Ascending aorta (tissue), 2 donors: ENCODE measurements around the gene ZC3H18. TPM values are rescaled to one million over a fixed set of nuclear protein-coding genes. Genes with fewer than 3 reads are reported as not detected.

Experiments
- DNase-seq, 2 donors: peaks; one replicate each; pipeline ENCODE4 v3.0.0-alpha.2; 2019; ENCODE audit warnings: low spot score in 2 of 2
- H3K27ac ChIP-seq, 2 donors: fragments of 200-600 bp; sonication (generic); one replicate each; pipeline ENCODE4 v1.5.1; 2016 to 2017; ENCODE audit warnings: mild to moderate bottlenecking in 1 of 2
- H3K27me3 ChIP-seq: fragments of 200-600 bp; sonication (generic); one replicate; pipeline ENCODE4 v1.5.1; 2017
- H3K36me3 ChIP-seq, 2 donors: fragments of 200-600 bp; sonication (generic); one replicate each; pipeline ENCODE4 v1.5.1; 2016
- H3K4me1 ChIP-seq, 2 donors: fragments of 200-600 bp; sonication (generic); one replicate each; pipeline ENCODE4 v1.5.1; 2016 to 2017; ENCODE audit warnings: mild to moderate bottlenecking in 1 of 2
- H3K4me3 ChIP-seq, 2 donors: fragments of 200-600 bp; sonication (generic); one replicate each; pipeline ENCODE4 v1.5.1; 2016 to 2017; ENCODE audit warnings: mild to moderate bottlenecking in 1 of 2
- H3K9me3 ChIP-seq, 2 donors: fragments of 200-600 bp; sonication (generic); one replicate each; pipeline ENCODE4 v1.5.1; 2016
- intact Hi-C: fragments of 100-400 bp; cut with DNase I; formaldehyde crosslinking; loops from one replicate; pipeline ENCODE4 v1.15.1; 2023
- total RNA-seq: library from RNA; depleted of rRNA; stranded (reverse); fragments of >200 nt; gene quantifications from one replicate; pipeline ENCODE4 v1.1.0, GENCODE V29; 2016
- TF ChIP-seq, protein P1 (sequence below), 3 experiments: fragments of 200-600 bp in 2 of 3; fragments of 450-650 bp in 1 of 3; sonication (generic) in 2 of 3; IDR thresholded peaks; one replicate each; pipeline ENCODE4 v1.5.1; 2016 to 2019; ENCODE audit warnings: antibody characterized with exemption in 3 of 3, mild to moderate bottlenecking in 1 of 3, moderate library complexity in 1 of 3

The ZC3H18 gene
- total RNA-seq, 1 donor from 2014 or later: 36.3 TPM

DNA sequence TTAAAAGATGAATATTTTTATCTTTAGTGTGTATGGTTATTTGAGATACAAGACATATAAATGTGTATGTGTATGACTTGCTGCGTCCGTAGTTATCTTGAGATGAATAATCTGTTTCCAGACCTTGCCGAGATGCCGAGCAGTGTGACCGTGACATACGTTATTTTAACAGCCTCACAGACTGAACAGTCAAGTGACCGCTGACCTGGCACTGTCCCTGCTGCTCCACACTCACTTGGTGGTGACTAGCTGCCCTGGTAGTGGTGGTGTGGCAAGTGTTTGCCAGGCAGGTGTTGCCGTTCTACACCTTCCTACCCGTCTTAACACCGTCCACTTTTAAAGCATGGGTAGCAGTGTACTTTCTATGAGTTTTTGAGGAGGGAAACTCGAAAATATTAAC is 5.0 kb downstream of the ZC3H18 start:
- H3K4me1 ChIP-seq: peaks cover 10 to 12% of the 10 kb centered on the region in 2 donors
- TF ChIP-seq, protein P1, sequence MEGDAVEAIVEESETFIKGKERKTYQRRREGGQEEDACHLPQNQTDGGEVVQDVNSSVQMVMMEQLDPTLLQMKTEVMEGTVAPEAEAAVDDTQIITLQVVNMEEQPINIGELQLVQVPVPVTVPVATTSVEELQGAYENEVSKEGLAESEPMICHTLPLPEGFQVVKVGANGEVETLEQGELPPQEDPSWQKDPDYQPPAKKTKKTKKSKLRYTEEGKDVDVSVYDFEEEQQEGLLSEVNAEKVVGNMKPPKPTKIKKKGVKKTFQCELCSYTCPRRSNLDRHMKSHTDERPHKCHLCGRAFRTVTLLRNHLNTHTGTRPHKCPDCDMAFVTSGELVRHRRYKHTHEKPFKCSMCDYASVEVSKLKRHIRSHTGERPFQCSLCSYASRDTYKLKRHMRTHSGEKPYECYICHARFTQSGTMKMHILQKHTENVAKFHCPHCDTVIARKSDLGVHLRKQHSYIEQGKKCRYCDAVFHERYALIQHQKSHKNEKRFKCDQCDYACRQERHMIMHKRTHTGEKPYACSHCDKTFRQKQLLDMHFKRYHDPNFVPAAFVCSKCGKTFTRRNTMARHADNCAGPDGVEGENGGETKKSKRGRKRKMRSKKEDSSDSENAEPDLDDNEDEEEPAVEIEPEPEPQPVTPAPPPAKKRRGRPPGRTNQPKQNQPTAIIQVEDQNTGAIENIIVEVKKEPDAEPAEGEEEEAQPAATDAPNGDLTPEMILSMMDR (IDR thresholded peaks at IDR 0.05): no peak
- no peaks in the 10 kb centered on the region for H3K9me3 ChIP-seq
- no peak overlapping the region for H3K4me3 ChIP-seq
- intact Hi-C loops: no loop called here
- H3K27me3 ChIP-seq: no peaks in the 10 kb centered on the region
- DNase-seq: no peak
- peaks cover 14 to 45% of the 10 kb centered on the region in 2 donors for H3K36me3 ChIP-seq
- no peak overlapping the region for H3K27ac ChIP-seq

DNA sequence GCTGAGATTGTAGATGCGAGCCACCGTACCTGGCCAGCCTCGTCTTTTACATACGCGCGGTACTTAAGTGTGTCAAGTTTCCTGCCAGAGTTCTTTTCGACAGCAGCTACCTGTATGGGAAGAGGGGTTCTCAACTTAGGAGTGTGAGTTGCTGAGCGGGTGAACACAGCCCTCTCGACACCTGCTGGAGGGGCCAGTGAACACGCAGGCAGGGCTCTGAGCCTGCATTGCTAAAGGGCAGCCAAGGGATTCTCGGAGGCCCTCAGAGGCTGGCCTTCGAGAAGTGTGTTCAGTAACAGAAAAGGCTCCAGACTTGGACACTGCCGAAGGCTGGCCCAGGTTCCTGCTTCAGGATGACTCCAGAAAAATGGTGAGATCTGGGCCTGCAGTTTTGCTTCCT is 6.1 kb downstream of the ZC3H18 start:
- peaks cover 14 to 54% of the 10 kb centered on the region in 2 donors for H3K36me3 ChIP-seq
- intact Hi-C loops: no loop called here
- H3K4me3 ChIP-seq: no peak overlapping the region
- H3K4me1 ChIP-seq: peaks cover 4 to 9% of the 10 kb centered on the region in 2 donors
- DNase-seq: no peak
- H3K9me3 ChIP-seq: no peaks in the 10 kb centered on the region
- TF ChIP-seq, protein P1 (IDR thresholded peaks at IDR 0.05): no peak
- H3K27ac ChIP-seq: no peak overlapping the region
- no peaks in the 10 kb centered on the region for H3K27me3 ChIP-seq

DNA sequence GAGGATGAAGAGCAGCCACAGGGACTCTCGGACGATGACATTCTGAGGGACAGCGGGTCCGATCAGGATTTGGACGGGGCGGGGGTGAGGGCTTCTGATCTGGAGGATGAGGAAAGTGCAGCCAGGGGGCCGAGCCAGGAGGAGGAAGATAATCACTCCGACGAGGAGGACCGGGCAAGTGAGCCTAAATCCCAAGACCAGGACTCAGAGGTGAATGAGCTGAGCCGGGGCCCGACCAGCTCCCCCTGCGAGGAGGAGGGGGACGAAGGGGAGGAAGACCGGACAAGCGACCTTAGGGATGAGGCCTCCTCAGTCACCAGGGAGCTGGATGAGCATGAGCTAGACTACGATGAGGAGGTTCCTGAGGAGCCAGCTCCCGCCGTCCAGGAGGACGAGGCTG is 7.0 kb downstream of the ZC3H18 start:
- intact Hi-C loops: no loop called here
- H3K4me1 ChIP-seq: peaks cover 0 to under 1% of the 10 kb centered on the region in 2 donors
- H3K9me3 ChIP-seq: no peaks in the 10 kb centered on the region
- H3K36me3 ChIP-seq: peaks cover 14 to 56% of the 10 kb centered on the region in 2 donors
- no peaks in the 10 kb centered on the region for H3K27me3 ChIP-seq
- DNase-seq: no peak
- TF ChIP-seq, protein P1 (IDR thresholded peaks at IDR 0.05): no peak
- no peak overlapping the region for H3K4me3 ChIP-seq
- H3K27ac ChIP-seq: no peak overlapping the region

DNA sequence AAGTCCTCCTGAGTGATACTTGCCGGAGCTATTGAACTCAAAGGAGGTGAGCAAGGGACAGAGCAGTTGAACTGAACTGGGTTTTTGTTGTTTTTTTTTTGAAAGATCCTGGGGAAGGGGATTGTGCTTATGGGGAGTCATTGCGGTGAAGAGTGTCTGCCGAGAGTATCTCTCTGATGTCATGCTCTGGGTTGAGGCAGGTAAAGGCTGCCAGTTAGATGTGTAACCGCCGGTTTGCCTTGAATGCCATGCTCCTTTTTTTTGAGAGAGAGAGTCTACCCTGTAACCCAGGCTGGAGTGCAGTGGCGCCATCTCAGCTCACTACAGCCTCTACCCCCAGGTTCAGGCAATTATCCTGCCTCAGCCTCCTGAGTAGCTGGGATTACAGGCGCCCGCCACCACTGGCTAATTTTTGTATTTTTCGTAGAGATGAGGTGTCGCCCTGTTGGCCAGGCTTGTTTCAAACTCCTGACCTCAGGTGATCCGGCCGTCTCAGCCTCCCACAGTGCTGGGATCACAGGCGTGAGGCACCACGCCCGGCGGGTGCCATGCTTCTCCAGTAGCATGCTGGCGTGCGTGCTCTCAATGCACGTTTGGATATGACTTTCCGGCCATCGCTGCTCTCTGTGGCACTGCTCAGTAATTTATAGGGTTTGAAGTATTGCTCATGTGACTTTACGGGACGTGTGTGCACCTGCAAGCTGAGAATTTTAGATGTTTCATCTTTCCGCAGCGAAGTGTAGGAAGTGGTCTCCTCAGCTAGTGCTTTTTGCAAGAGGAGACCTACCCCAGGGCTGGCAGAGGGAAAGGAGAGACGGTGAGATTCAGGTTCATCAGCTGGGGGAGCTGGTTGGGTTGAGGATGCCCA is 8.5 kb downstream of the ZC3H18 start:
- intact Hi-C loops: no loop called here
- no peaks in the 10 kb centered on the region for H3K9me3 ChIP-seq
- H3K36me3 ChIP-seq: peaks cover 14 to 64% of the 10 kb centered on the region in 2 donors
- TF ChIP-seq, protein P1 (IDR thresholded peaks at IDR 0.05): no peak
- DNase-seq: no peak
- H3K4me1 ChIP-seq: no peaks in the 10 kb centered on the region
- H3K4me3 ChIP-seq: no peak overlapping the region
- no peak overlapping the region for H3K27ac ChIP-seq
- H3K27me3 ChIP-seq: no peaks in the 10 kb centered on the region

DNA sequence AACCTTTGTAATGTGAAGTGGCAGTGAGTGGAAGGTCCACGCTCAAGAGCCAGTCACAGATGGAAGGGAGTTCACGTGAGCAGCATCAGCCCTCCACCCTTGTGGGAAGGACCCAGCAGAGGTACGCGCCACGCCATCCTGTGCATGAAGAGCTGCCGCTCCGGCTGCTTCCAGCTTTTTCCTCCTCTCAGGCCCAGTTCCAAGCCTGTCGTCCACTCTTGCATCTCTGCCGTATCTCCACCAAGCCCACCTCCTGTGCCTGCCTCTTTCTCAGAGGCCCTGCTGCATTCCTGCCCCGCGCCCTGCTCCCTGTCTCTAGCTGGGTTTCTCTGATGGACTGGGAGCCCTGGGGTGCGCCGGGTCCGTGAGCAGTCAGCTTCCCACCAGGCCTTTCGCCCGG is 10.2 kb downstream of the ZC3H18 start:
- Histone ChIP-seq H3K4me1 (no peaks in the 10 kb centered on the region), H3K27ac (no peak overlapping the region), H3K27me3 (no peaks in the 10 kb centered on the region), H3K36me3 (peaks cover 14 to 60% of the 10 kb centered on the region in 2 donors), H3K9me3 (no peaks in the 10 kb centered on the region), H3K4me3 (no peak overlapping the region)
- TF ChIP-seq, protein P1 (IDR thresholded peaks at IDR 0.05): no peak
- intact Hi-C loops: no loop called here
- DNase-seq: no peak
